Adrenal gland (tissue), 12 donors: ENCODE data around the gene POTEI. TPM values are rescaled to one million over a fixed set of nuclear protein-coding genes. Genes with fewer than 3 reads are reported as not detected.
A peak's percentile ranks its signal among the peaks of the same experiment; 100 is the strongest.
"Not testable (repeated sequence)": the region's sequence is repeated elsewhere in the genome, so short reads cannot be mapped to it uniquely, and the experiment has no call there.

ENCODE experiments used
- DNase-seq, 7 donors: peaks; one replicate each; pipeline ENCODE4 v3.0.0-alpha.2; 2019 to 2020
- H3K27ac ChIP-seq, 5 donors: fragments of 200-600 bp; sonication (generic) in 4 of 5; 1 replicate in 3 of 5; 2 replicates in 2 of 5; pipeline versions ENCODE4 v1.5.1 to v1.8.0; 2016 to 2020; ENCODE audit warnings: mild to moderate bottlenecking in 1 of 5
- H3K27me3 ChIP-seq: fragments of 200-600 bp; 2 replicates; pipeline ENCODE4 v1.8.0; 2021
- H3K36me3 ChIP-seq, 2 donors: fragments of 200-600 bp; replicated peaks in 1 of 2; 1 replicate in 1 of 2; 2 replicates in 1 of 2; pipeline versions ENCODE4 v1.5.1 to v1.8.0; 2018 to 2022
- H3K4me1 ChIP-seq, 2 donors: fragments of 200-600 bp; replicated peaks in 1 of 2; 1 replicate in 1 of 2; 2 replicates in 1 of 2; pipeline versions ENCODE4 v1.5.1 to v1.8.0; 2018 to 2021
- H3K4me3 ChIP-seq, 4 donors: fragments of 200-600 bp; sonication (generic) in 3 of 4; one replicate each; pipeline ENCODE4 v1.5.1; 2016 to 2018
- H3K9me3 ChIP-seq, 3 donors: fragments of 200-600 bp; sonication (generic) in 1 of 3; replicated peaks in 1 of 3; 1 replicate in 2 of 3; 2 replicates in 1 of 3; pipeline versions ENCODE4 v1.5.1 to v1.8.0; 2016 to 2021
- CTCF ChIP-seq, 6 experiments: fragments of 450-650 bp in 4 of 6; fragments of 200-600 bp in 2 of 6; sonication (generic) in 1 of 6; IDR thresholded peaks; 1 replicate in 5 of 6; 2 replicates in 1 of 6; pipeline versions ENCODE4 v1.5.1 to v1.8.0; 2016 to 2021; ENCODE audit warnings: antibody characterized with exemption in 6 of 6, mild to moderate bottlenecking in 2 of 6, moderate library complexity in 1 of 6
- WGBS, 4 donors: extraction: QIAGEN DNeasy Blood & Tissue Kit in 2 of 4; methylation state at CpG; one replicate each; pipeline versions ENCODE4 v1.1.5 to v1.1.7; 2013 to 2017; 5-methylcytosine and 5-hydroxymethylcytosine counted together
- intact Hi-C, 2 donors: fragments of 100-400 bp; cut with DNase I; formaldehyde crosslinking; loops; one replicate each; pipeline versions ENCODE4 v1.14.1 to v1.15.0; 2022 to 2023
- polyA plus RNA-seq, 3 donors: library from polyadenylated mRNA; stranded (reverse); fragments of 200-250 nt in 2 of 3; fragments of 350-450 nt in 1 of 3; fragmentation: Illumina TruSeq in 1 of 3; extraction: RNeasy Lipid Tissue Mini Kit (QIAGEN cat#74804) in 1 of 3; gene quantifications; one replicate each; pipeline ENCODE4 v1.2.3, GENCODE V29; 2013 to 2014
- total RNA-seq, 9 donors: library from RNA; depleted of rRNA in 4 of 9; stranded (reverse); fragments of >200 nt in 4 of 9; fragments of 120-200 nt in 1 of 9; fragmentation: NEBNext Ultra II Directional in 1 of 9; extraction: Animal tissue kit (Norgen Biotek cat#: 25700) in 1 of 9; gene quantifications; one replicate each; pipeline versions ENCODE4 v1.1.0 to v1.2.4, GENCODE V29; 2013 to 2023
- donor health status: healthy with polysubstance abuse.
- donor health status: Bipolar disorder and iron deficiency.
- donor health status: DM: yes; HTN: yes; CAD: no.
- donor health status: DM: no; HTN: no; CAD: no.
- donor health status: DM: no; HTN: no; CAD: no.
- donor health status: DM: yes; HTN: yes; CAD: no.

Gene POTEI
- total and polyA plus RNA-seq, 12 donors = 0.04 to 0.17 (median 0.08) TPM; not detected in 9

- DNase-seq, intact Hi-C loops, H3K4me1 ChIP-seq, H3K4me3 ChIP-seq, H3K36me3 ChIP-seq, H3K9me3 ChIP-seq, H3K27me3 ChIP-seq, H3K27ac ChIP-seq: not testable (repeated sequence)
- WGBS, 4 donors = 87 to 99% (median 96%) methylated on average over 4 to 6 of the region's 6 CpGs; no CpG with 5 or more reads in 1 of the 4 donors
Measured at GRCh38 chr2:130455413-130455812, 53.7 kb downstream of the POTEI start.

- intact Hi-C loops, H3K4me1 ChIP-seq, H3K9me3 ChIP-seq, H3K36me3 ChIP-seq, H3K27me3 ChIP-seq, H3K27ac ChIP-seq, H3K4me3 ChIP-seq, DNase-seq: not testable (repeated sequence)
- peak in 1 of 6 experiments; percentile 8 for TF ChIP-seq CTCF (IDR thresholded peaks at IDR 0.05)
- WGBS, 4 donors = 82 to 94% (median 90%) methylated on average over 6 of the region's 6 CpGs; no CpG with 5 or more reads in 1 of the 4 donors
Measured at GRCh38 chr2:130454712-130455083, 54.4 kb downstream of the POTEI start.

- intact Hi-C loops, H3K27me3 ChIP-seq, H3K36me3 ChIP-seq, H3K4me1 ChIP-seq, H3K4me3 ChIP-seq, DNase-seq, H3K27ac ChIP-seq, H3K9me3 ChIP-seq: not testable (repeated sequence)
- 83 to 89% (median 87%) methylated on average over 8 to 13 of the region's 13 CpGs; no CpG with 5 or more reads in 1 of the 4 donors for WGBS, 4 donors
Measured at GRCh38 chr2:130453955-130454711, 55.0 kb downstream of the POTEI start.

- 82 to 85% (median 84%) methylated on average over 2 to 4 of the region's 5 CpGs; no CpG with 5 or more reads in 1 of the 4 donors for WGBS, 4 donors
- H3K9me3 ChIP-seq, H3K4me1 ChIP-seq, intact Hi-C loops, H3K27ac ChIP-seq, H3K4me3 ChIP-seq, H3K36me3 ChIP-seq, H3K27me3 ChIP-seq, DNase-seq: not testable (repeated sequence)
Measured at GRCh38 chr2:130452897-130453296, 56.2 kb downstream of the POTEI start.

GRCh38 chr2:130451823-130452222, 57.3 kb downstream of the POTEI start:
- H3K4me1 ChIP-seq, H3K36me3 ChIP-seq, DNase-seq, intact Hi-C loops, H3K9me3 ChIP-seq, H3K27ac ChIP-seq, H3K4me3 ChIP-seq, H3K27me3 ChIP-seq: not testable (repeated sequence)
- 82 to 88% (median 85%) methylated on average over 2 to 10 of the region's 10 CpGs for WGBS, 4 donors

- H3K9me3 ChIP-seq, H3K4me3 ChIP-seq, H3K36me3 ChIP-seq, H3K4me1 ChIP-seq, DNase-seq, H3K27me3 ChIP-seq, H3K27ac ChIP-seq, intact Hi-C loops: not testable (repeated sequence)
- 57 to 65% methylated on average over 3 of the region's 3 CpGs; no CpG with 5 or more reads in 2 of the 4 donors for WGBS, 4 donors
Measured at GRCh38 chr2:130451278-130451677, 57.9 kb downstream of the POTEI start.

- H3K4me3 ChIP-seq, H3K4me1 ChIP-seq, intact Hi-C loops, DNase-seq, H3K36me3 ChIP-seq, H3K27ac ChIP-seq, H3K27me3 ChIP-seq, H3K9me3 ChIP-seq: not testable (repeated sequence)
- WGBS, 4 donors = 90 to 92% (median 90%) methylated on average over 4 to 5 of the region's 7 CpGs; no CpG with 5 or more reads in 1 of the 4 donors
Measured at GRCh38 chr2:130450366-130450765, 58.8 kb downstream of the POTEI start.
